ENCODE results near the gene LMAN2. TPM values are rescaled to one million over a fixed set of nuclear protein-coding genes. Genes with fewer than 3 reads are reported as not detected.

LMAN2 gene
- total and polyA plus RNA-seq, 2 experiments from 2014 or later: 163 to 261 TPM

DNA sequence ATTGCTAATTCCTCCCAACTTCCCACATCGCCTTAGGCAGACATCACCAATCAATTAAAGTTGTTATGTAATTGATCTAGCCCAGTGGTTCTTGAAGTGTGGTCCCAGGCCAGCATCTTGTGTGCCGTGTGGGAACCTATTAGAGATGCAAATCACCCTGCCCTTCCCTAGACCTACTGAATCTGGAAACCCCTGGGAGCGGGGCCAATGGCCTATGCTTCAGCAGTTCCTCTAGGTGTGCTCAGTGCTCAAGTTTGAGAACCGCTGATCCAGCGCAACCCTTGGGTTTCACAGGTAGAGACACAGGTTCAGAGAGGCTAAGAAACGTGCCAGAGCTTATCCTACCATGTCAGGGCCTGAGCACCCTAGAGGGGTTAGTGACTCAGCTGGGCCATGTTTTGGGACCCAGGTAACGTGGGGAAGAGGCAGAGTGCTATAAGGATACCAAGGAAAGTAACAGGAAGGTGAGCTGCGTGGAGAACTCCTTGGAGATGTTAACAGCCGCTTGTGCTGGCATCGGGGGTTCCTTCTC is 37.1 kb upstream of the LMAN2 start:
- Histone ChIP-seq H3K36me3 (no peaks in the 10 kb centered on the region), H3K27ac (no peak overlapping the region), H3K4me1 (ENCODE audit: low read depth) (no peaks in the 10 kb centered on the region), H3K9me3 (ENCODE audit: low read depth) (no peaks in the 10 kb centered on the region), H3K27me3 (peaks cover 25% of the 10 kb centered on the region), H3K4me3 (no peak overlapping the region)
- TF ChIP-seq, protein P1, sequence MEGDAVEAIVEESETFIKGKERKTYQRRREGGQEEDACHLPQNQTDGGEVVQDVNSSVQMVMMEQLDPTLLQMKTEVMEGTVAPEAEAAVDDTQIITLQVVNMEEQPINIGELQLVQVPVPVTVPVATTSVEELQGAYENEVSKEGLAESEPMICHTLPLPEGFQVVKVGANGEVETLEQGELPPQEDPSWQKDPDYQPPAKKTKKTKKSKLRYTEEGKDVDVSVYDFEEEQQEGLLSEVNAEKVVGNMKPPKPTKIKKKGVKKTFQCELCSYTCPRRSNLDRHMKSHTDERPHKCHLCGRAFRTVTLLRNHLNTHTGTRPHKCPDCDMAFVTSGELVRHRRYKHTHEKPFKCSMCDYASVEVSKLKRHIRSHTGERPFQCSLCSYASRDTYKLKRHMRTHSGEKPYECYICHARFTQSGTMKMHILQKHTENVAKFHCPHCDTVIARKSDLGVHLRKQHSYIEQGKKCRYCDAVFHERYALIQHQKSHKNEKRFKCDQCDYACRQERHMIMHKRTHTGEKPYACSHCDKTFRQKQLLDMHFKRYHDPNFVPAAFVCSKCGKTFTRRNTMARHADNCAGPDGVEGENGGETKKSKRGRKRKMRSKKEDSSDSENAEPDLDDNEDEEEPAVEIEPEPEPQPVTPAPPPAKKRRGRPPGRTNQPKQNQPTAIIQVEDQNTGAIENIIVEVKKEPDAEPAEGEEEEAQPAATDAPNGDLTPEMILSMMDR (IDR thresholded peaks at IDR 0.05; ENCODE audit: low read depth, low read length): no peak
- no peak for DNase-seq (ENCODE audit: low read depth in 1 of 2, low spot score in 1 of 2)

DNA sequence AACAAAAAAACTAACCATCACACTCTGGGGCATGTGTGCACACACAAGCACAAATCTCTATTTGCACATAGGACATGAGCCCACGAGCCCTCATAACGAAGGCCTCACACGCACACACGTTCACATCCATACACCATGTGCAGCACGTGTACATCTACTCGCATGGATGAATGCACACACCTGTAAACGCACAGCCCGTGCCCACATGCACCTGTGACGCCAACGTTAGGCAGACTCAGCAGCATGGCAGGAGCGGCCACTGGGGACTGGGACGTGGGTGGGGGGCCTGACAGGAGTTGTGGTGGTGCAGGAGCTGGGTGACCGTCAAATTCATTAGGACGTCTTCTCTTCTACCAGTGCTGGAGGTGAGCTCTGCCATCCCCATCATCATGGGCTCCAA is 35.9 kb upstream of the LMAN2 start:
- Histone ChIP-seq H3K27me3 (peaks cover 30% of the 10 kb centered on the region), H3K36me3 (no peaks in the 10 kb centered on the region), H3K27ac (no peak overlapping the region), H3K4me3 (no peak overlapping the region), H3K4me1 (ENCODE audit: low read depth) (no peaks in the 10 kb centered on the region), H3K9me3 (ENCODE audit: low read depth) (no peaks in the 10 kb centered on the region)
- DNase-seq (ENCODE audit: low read depth in 1 of 2, low spot score in 1 of 2): no peak
- TF ChIP-seq, protein P1 (IDR thresholded peaks at IDR 0.05; ENCODE audit: low read depth, low read length): no peak

DNA sequence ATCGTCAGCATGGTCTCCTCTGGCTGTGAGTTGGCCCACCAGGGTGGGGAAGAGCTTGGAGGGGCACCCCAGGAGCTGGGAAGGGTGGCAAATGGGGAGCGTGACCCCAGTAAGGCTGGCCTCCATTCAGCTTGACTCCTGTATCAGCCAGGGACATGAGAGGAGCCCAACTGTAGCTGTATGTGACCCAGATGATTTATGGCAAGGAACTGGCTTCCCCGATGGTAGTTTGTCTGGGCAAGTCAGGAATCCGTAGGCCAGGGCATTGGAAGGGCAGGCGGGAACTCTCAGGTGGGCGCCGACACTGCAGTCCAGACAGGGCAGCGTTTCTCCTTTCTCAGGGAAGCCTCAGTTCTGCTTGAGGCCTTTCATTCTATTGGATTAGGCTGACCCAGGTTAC is 35.1 kb upstream of the LMAN2 start:
- Histone ChIP-seq H3K4me1 (ENCODE audit: low read depth) (no peaks in the 10 kb centered on the region), H3K36me3 (no peaks in the 10 kb centered on the region), H3K27me3 (peaks cover 30% of the 10 kb centered on the region), H3K27ac (no peak overlapping the region), H3K4me3 (no peak overlapping the region), H3K9me3 (ENCODE audit: low read depth) (no peaks in the 10 kb centered on the region)
- TF ChIP-seq, protein P1 (IDR thresholded peaks at IDR 0.05; ENCODE audit: low read depth, low read length): no peak
- no peak for DNase-seq (ENCODE audit: low read depth in 1 of 2, low spot score in 1 of 2)

DNA sequence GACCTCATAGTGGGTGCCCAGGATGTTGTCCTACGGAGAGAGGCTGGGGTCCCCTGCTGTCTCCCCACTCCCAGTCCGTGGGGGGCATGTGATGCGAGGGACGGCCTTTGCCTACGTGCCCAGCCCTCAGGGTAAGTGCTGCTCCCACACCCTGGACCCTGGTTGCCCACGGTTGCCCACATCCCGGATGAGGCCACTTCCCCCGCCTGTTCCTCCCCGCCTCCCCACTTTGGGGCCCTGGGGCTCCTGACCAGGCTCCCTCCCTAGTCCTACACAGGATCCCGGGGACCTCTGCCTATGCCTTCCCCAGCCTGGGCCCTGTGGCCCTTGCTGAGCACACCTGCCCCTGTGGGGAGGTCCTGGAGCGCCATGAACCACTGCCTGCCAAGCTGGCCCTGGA is 34.3 kb upstream of the LMAN2 start:
- Histone ChIP-seq H3K27ac (no peak overlapping the region), H3K4me1 (ENCODE audit: low read depth) (no peaks in the 10 kb centered on the region), H3K9me3 (ENCODE audit: low read depth) (no peaks in the 10 kb centered on the region), H3K27me3 (peaks cover 30% of the 10 kb centered on the region), H3K36me3 (no peaks in the 10 kb centered on the region), H3K4me3 (no peak overlapping the region)
- TF ChIP-seq, protein P1 (IDR thresholded peaks at IDR 0.05; ENCODE audit: low read depth, low read length): no peak
- DNase-seq (ENCODE audit: low read depth in 1 of 2, low spot score in 1 of 2): no peak

DNA sequence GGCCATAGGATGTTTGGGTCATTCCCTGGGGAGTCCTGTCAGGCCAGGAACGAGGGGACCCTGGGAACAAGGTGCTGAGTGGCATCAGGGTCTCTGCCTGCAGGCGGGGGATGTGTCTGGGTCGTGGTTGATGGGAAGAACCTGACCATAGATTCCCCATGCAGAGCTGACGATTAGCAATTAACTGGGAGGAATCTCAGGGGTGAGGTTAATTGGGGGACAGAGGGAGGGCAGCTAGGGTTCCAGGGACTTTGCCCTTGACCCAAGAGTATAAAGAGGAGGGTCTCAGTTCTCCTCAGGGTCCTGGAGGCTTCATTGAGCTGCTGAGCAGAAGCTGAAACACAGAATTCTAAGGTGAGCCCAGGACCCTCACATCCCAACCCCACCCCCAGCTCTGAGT is 32.7 kb upstream of the LMAN2 start, which contains the start of gene SLC34A1:
Gene SLC34A1, plus strand, starts transcription at position 301 of the 400 bp plus-strand sequence. CDS start 1,308 bp downstream, outside the sequence.
- peaks cover 29% of the 10 kb centered on the region for H3K27me3 ChIP-seq
- H3K4me1 ChIP-seq (ENCODE audit: low read depth): no peaks in the 10 kb centered on the region
- no peaks in the 10 kb centered on the region for H3K36me3 ChIP-seq
- TF ChIP-seq, protein P1 (IDR thresholded peaks at IDR 0.05; ENCODE audit: low read depth, low read length): no peak
- no peak for DNase-seq (ENCODE audit: low read depth in 1 of 2, low spot score in 1 of 2)
- H3K9me3 ChIP-seq (ENCODE audit: low read depth): no peaks in the 10 kb centered on the region
- no peak within 1 kb of the TSS for H3K27ac ChIP-seq
- H3K4me3 ChIP-seq: no peak within 1 kb of the TSS
